Activated naive CD4-positive, alpha-beta T cell treated with anti-CD3 and anti-CD28 coated beads, Interleukin-2, amount 10 ng/mL, durations not matched to agents 7 days and 5 days (primary cell): ENCODE measurements around the gene SLC22A12.

Experiments used
- CTCF ChIA-PET: fragments of 350-600 bp; sonication (Branson Sonifier 250); formaldehyde crosslinking; loops from one replicate; lab custom pipeline; 2021; ENCODE audit warnings: antibody characterized with exemption; lab: Charles Lee
- DNase-seq: peaks from one replicate; pipeline ENCODE4 v3.0.0-alpha.2; 2020
- H3K27ac Mint-ChIP-seq: one replicate; pipeline ENCODE4 v1.8.0; 2021; ENCODE audit warnings: mild to moderate bottlenecking, moderate library complexity, mixed read lengths
- H3K27me3 Mint-ChIP-seq: one replicate; pipeline ENCODE4 v1.8.0; 2021; ENCODE audit warnings: mild to moderate bottlenecking, mixed read lengths
- H3K36me3 Mint-ChIP-seq: one replicate; pipeline ENCODE4 v1.8.0; 2021; ENCODE audit warnings: mixed read lengths
- H3K4me1 Mint-ChIP-seq: one replicate; pipeline ENCODE4 v1.8.0; 2021; ENCODE audit warnings: mixed read lengths
- H3K4me3 Mint-ChIP-seq: one replicate; pipeline ENCODE4 v1.8.0; 2021; ENCODE audit warnings: mild to moderate bottlenecking, moderate library complexity, mixed read lengths
- H3K9me3 Mint-ChIP-seq: one replicate; pipeline ENCODE4 v1.8.0; 2021; ENCODE audit warnings: mixed read lengths

The SLC22A12 gene

GRCh38 chr11:64629103-64629502, 38.1 kb downstream of the SLC22A12 start:
- Mint-ChIP-seq H3K27ac (no peak overlapping the region), H3K9me3 (no peaks in the 10 kb centered on the region), H3K4me1 (peaks cover 10% of the 10 kb centered on the region), H3K4me3 (no peak overlapping the region), H3K27me3 (peaks cover 27% of the 10 kb centered on the region), H3K36me3 (no peaks in the 10 kb centered on the region)
- CTCF ChIA-PET, result no interaction called here
- no peak for DNase-seq

DNA sequence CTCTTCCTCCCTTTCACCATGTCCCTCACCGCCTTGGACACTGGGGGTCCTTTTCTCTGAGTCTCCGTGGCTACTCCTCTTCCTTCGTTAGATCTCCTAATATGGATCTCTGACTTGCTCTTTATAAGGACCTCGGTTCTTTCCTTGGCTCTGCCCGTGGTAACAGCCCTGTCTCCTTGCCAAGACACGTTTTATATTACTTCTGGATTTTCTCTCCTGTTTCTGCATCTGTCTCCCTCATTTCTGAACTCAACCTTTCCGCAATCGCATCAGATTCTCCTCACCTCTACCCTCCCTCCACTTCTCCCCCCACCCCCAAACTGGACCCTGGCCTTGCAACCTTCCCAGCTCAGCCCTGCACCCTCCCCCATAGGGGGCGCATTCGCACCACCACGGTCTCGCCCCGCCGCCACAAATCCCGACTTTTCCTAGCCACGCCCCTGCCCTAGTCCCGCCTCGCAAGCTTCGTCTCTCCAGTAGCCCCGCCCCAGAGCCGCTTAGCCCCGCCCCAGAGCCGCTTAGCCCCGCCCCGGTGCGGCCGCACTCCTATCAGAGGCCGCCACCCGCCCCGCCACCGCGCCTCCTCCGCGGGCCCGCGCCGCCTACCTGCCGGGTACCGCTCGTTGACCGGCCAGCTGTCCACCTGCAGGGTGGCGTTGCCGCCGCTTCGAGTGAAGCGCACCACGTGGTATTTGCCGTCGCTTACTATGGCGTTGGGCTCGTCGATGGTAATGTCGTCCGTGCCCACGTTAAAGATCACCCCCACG, 39.0 kb downstream of the SLC22A12 start:
- CTCF ChIA-PET, result no interaction called here
- Mint-ChIP-seq H3K4me1 (peaks cover 13% of the 10 kb centered on the region), H3K36me3 (no peaks in the 10 kb centered on the region), H3K4me3 (no peak overlapping the region), H3K9me3 (no peaks in the 10 kb centered on the region), H3K27me3 (peaks cover 30% of the 10 kb centered on the region), H3K27ac (no peak overlapping the region)
- DNase-seq, result no peak

DNA sequence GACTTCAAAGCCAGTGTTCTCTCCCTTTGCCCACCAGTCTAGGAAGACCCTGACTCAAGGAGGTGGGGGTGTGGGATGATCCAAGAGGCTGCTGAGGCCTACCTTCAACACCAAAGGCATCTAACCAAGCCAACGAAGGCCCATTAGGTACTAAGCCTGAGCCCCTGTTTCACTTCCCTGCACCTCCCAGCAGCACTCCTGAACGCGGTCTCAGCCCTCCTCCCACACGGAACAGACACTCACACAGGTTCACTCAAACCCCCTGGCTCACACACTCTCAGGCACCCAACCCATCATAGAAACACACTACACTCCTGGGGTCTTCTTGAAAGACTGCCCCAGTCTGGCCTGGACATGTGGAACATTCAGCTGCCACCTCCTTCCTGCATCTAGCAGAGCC, 40.7 kb downstream of the SLC22A12 start:
- no peak overlapping the region for H3K4me3 Mint-ChIP-seq
- H3K27me3 Mint-ChIP-seq, result peaks cover 25% of the 10 kb centered on the region
- no peaks in the 10 kb centered on the region for H3K36me3 Mint-ChIP-seq
- peaks cover 13% of the 10 kb centered on the region for H3K4me1 Mint-ChIP-seq
- CTCF ChIA-PET, result no interaction called here
- DNase-seq, result no peak
- no peak overlapping the region for H3K27ac Mint-ChIP-seq
- H3K9me3 Mint-ChIP-seq, result no peaks in the 10 kb centered on the region

GRCh38 chr11:64632237-64632636, 41.2 kb downstream of the SLC22A12 start:
- no peaks in the 10 kb centered on the region for H3K36me3 Mint-ChIP-seq
- no peak for DNase-seq
- CTCF ChIA-PET, result interaction anchor here (0.8 kb wide), 1 partner anchor 186 kb away, joined by 3 read pairs; no protein-coding TSS in a partner anchor
- H3K4me1 Mint-ChIP-seq, result peaks cover 13% of the 10 kb centered on the region
- H3K27me3 Mint-ChIP-seq, result peaks cover 25% of the 10 kb centered on the region
- no peak overlapping the region for H3K4me3 Mint-ChIP-seq
- H3K27ac Mint-ChIP-seq, result no peak overlapping the region
- no peaks in the 10 kb centered on the region for H3K9me3 Mint-ChIP-seq

- no peak for DNase-seq
- H3K27me3 Mint-ChIP-seq, result peaks cover 25% of the 10 kb centered on the region
- H3K4me1 Mint-ChIP-seq, result peaks cover 13% of the 10 kb centered on the region
- CTCF ChIA-PET, result interaction anchor here (0.8 to 1.7 kb wide), 4 partner anchors 16 to 187 kb away, joined by 3 to 6 read pairs (median 4); no protein-coding TSS in a partner anchor
- no peaks in the 10 kb centered on the region for H3K36me3 Mint-ChIP-seq
- no peaks in the 10 kb centered on the region for H3K9me3 Mint-ChIP-seq
- H3K27ac Mint-ChIP-seq, result no peak overlapping the region
- no peak overlapping the region for H3K4me3 Mint-ChIP-seq
Observed at GRCh38 chr11:64632654-64633053, 41.6 kb downstream of the SLC22A12 start.

GRCh38 chr11:64633555-64634159, 42.6 kb downstream of the SLC22A12 start:
- Mint-ChIP-seq H3K27me3 (peaks cover 20% of the 10 kb centered on the region), H3K4me3 (no peak overlapping the region), H3K36me3 (no peaks in the 10 kb centered on the region), H3K27ac (peak overlapping the region; percentile 15), H3K9me3 (no peaks in the 10 kb centered on the region), H3K4me1 (peaks cover 13% of the 10 kb centered on the region)
- DNase-seq, result peak; percentile 33
- CTCF ChIA-PET, result interaction anchor here (1.3 to 1.7 kb wide), 3 partner anchors 15 to 55 kb away, joined by 4 to 6 read pairs (median 4); no protein-coding TSS in a partner anchor

GRCh38 chr11:64637334-64638017, 46.5 kb downstream of the SLC22A12 start:
- no peaks in the 10 kb centered on the region for H3K9me3 Mint-ChIP-seq
- H3K4me1 Mint-ChIP-seq, result peaks cover 13% of the 10 kb centered on the region
- no peak overlapping the region for H3K27ac Mint-ChIP-seq
- CTCF ChIA-PET, result no interaction called here
- no peak overlapping the region for H3K4me3 Mint-ChIP-seq
- DNase-seq, result no peak
- H3K36me3 Mint-ChIP-seq, result no peaks in the 10 kb centered on the region
- peaks cover 14% of the 10 kb centered on the region for H3K27me3 Mint-ChIP-seq

DNA sequence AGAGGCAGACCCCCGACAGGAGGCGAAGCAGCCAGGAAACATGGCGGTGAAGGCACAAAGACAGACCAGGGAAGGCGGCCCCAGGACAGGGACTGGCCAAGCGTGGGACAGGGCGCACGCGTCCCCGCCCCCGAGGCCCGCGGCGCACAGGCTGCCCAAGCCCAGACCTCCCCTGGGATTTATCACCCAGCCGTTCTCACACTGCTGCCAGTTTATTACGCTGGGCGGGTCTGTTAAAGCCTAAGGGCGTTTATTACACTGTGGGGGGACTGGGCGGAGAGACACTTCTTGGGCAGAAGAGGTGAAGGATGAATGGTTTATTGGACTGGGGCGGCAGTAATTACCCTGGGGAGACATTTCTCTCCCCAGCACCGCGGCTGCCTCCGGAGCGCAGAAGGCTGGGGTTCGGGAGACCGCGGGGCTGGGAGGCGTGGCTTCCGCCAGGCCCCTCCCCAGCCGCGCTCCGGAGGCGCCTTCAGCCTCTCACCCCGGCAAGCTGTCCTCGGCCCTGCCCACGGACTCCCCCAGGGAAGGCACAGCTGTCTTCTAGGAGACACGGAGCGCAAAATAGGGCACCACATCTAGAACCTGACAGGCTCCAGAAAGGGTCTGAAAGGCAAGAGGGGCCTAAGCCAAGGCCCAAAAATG, 47.1 kb downstream of the SLC22A12 start:
- Mint-ChIP-seq H3K4me3 (no peak overlapping the region), H3K36me3 (no peaks in the 10 kb centered on the region), H3K27me3 (peaks cover 14% of the 10 kb centered on the region), H3K27ac (no peak overlapping the region), H3K4me1 (peaks cover 13% of the 10 kb centered on the region), H3K9me3 (no peaks in the 10 kb centered on the region)
- CTCF ChIA-PET, result no interaction called here
- no peak for DNase-seq

DNA sequence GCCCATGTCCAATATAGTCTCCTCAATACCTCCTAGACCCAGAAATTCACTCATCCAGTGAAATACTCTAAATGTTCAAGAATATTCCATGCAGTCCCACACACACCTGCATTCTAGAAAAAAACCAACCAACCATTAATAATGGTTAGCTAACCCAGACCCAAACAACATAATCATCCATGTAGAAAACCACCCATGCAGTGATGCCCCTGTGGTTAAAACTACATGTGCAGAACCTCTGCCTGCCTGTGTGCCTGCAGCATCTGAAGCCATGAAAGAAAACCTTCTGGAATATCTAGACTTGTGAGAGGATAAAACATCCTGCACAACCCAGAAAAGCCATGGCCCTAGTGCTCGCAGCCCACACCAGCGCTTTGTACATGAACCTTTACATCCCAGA, 47.8 kb downstream of the SLC22A12 start:
- H3K27me3 Mint-ChIP-seq, result peaks cover 10% of the 10 kb centered on the region
- no peak for DNase-seq
- H3K4me1 Mint-ChIP-seq, result peaks cover 7% of the 10 kb centered on the region
- no peaks in the 10 kb centered on the region for H3K36me3 Mint-ChIP-seq
- no peak overlapping the region for H3K4me3 Mint-ChIP-seq
- no peak overlapping the region for H3K27ac Mint-ChIP-seq
- CTCF ChIA-PET, result no interaction called here
- H3K9me3 Mint-ChIP-seq, result no peaks in the 10 kb centered on the region

GRCh38 chr11:64639885-64640284, 48.9 kb downstream of the SLC22A12 start:
- peaks cover 5% of the 10 kb centered on the region for H3K27me3 Mint-ChIP-seq
- no peak overlapping the region for H3K4me3 Mint-ChIP-seq
- no peaks in the 10 kb centered on the region for H3K36me3 Mint-ChIP-seq
- H3K4me1 Mint-ChIP-seq, result peaks cover 1% of the 10 kb centered on the region
- CTCF ChIA-PET, result interaction anchor here (1.1 kb wide), 1 partner anchor 10 kb away, joined by 3 read pairs; no protein-coding TSS in a partner anchor
- DNase-seq, result no peak
- H3K27ac Mint-ChIP-seq, result no peak overlapping the region
- no peaks in the 10 kb centered on the region for H3K9me3 Mint-ChIP-seq

GRCh38 chr11:64641596-64642417, 50.8 kb downstream of the SLC22A12 start:
- Mint-ChIP-seq H3K27me3 (no peaks in the 10 kb centered on the region), H3K36me3 (no peaks in the 10 kb centered on the region), H3K9me3 (no peaks in the 10 kb centered on the region), H3K4me3 (no peak overlapping the region), H3K27ac (no peak overlapping the region), H3K4me1 (no peaks in the 10 kb centered on the region)
- no peak for DNase-seq
- CTCF ChIA-PET, result no interaction called here

DNA sequence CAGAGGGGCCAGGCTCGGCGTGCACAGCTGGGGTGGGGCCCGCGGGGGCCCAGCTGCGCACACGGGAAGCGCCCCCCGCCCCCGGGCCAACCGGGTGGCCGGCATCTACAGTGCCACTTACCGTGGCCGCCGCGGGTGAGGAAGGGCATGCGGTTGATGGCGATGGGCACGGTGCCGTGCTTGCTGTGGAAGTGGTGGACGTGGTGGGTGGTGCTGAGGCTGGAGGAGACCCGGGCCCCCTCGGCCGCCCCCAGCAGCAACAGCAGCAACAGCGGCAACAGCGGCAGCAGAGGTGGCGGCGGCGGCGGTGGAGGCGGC, 51.4 kb downstream of the SLC22A12 start:
- Mint-ChIP-seq H3K4me1 (no peaks in the 10 kb centered on the region), H3K4me3 (no peak overlapping the region), H3K27ac (no peak overlapping the region), H3K27me3 (no peaks in the 10 kb centered on the region), H3K36me3 (no peaks in the 10 kb centered on the region), H3K9me3 (no peaks in the 10 kb centered on the region)
- CTCF ChIA-PET, result no interaction called here
- DNase-seq, result no peak

GRCh38 chr11:64642871-64643255, 51.8 kb downstream of the SLC22A12 start:
- Mint-ChIP-seq H3K4me1 (no peaks in the 10 kb centered on the region), H3K36me3 (no peaks in the 10 kb centered on the region), H3K4me3 (no peak overlapping the region), H3K9me3 (no peaks in the 10 kb centered on the region), H3K27ac (no peak overlapping the region), H3K27me3 (no peaks in the 10 kb centered on the region)
- CTCF ChIA-PET, result no interaction called here
- no peak for DNase-seq
